ENCODE results near the gene DOP1B.
"Not testable (repeated sequence)": the region's sequence is repeated elsewhere in the genome, so short reads cannot be mapped to it uniquely, and the experiment has no call there.

DOP1B gene

DNA sequence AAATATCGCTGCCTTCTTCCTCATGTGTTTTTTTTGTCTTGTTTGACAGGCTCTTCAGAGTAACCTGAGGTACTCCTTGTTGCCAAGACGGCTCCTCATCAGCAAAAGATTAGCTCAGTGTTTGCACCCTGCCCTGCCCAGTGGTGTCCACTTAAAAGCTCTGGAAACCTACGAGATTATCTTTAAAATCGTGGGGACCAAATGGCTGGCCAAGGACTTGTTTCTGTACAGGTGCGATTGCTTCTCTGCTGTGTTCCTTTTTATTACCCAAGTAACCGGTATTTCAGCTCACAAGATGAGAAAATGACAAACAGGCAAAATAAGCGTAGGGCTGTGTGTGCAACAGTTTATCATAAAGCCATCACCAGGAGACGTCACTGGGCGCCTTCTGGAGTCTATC is 42.4 kb downstream of the DOP1B start:
- Histone ChIP-seq H3K23ac (ENCODE audit: low read depth, low read length, poor library complexity) (no peak overlapping the region), H3K9ac (ENCODE audit: low read depth, low read length, poor library complexity) (no peak overlapping the region), H2BK5ac (ENCODE audit: low read length) (no peak overlapping the region), H3K4me3 (ENCODE audit: low read length in 2 of 2) (no peak overlapping the region), H3K18ac (ENCODE audit: low read length) (no peak overlapping the region), H3K36me3 (replicated peaks in 1 of 2; ENCODE audit: control insufficient read depth in 2 of 2, insufficient read depth in 2 of 2, low read length in 2 of 2) (peaks cover 5 to 29% of the 10 kb centered on the region in 2 donors), H3K79me1 (ENCODE audit: low read depth, low read length) (no peaks in the 10 kb centered on the region), H4K8ac (ENCODE audit: low read depth, low read length) (no peak overlapping the region), H3K4me1 (ENCODE audit: control insufficient read depth in 2 of 2, insufficient read depth in 1 of 2, low read depth in 1 of 2, low read length in 2 of 2) (peaks cover 0 to 3% of the 10 kb centered on the region in 2 donors), H2BK120ac (ENCODE audit: low read depth, low read length) (no peak overlapping the region), H4K91ac (ENCODE audit: low read depth, low read length, poor library complexity) (no peak overlapping the region), H3K27me3 (ENCODE audit: control insufficient read depth in 3 of 3, insufficient read depth in 3 of 3, low read depth in 1 of 3, low read length in 3 of 3) (no peaks in the 10 kb centered on the region), H3K27ac (replicated peaks; ENCODE audit: low read length) (no peak overlapping the region), H3K14ac (ENCODE audit: low read length) (no peak overlapping the region), H2AK5ac (ENCODE audit: low read depth, low read length) (no peak overlapping the region), H2BK15ac (ENCODE audit: low read length) (no peak overlapping the region), H2BK12ac (ENCODE audit: low read length) (no peak overlapping the region), H3K9me3 (replicated peaks in 1 of 2; ENCODE audit: control insufficient read depth in 2 of 2, insufficient read depth in 1 of 2, low read depth in 1 of 2, low read length in 2 of 2) (no peaks in the 10 kb centered on the region), H2AFZ (ENCODE audit: low read length) (no peak overlapping the region), H3K4me2 (ENCODE audit: insufficient read depth, low read length, poor library complexity, severe bottlenecking) (no peak overlapping the region), H3K4ac (ENCODE audit: low read length) (no peak overlapping the region)
- no CpG with 5 or more reads among the region's 9 CpGs for WGBS, 2 donors (ENCODE audit: extremely low coverage in 2 of 2, insufficient read length in 2 of 2, insufficient replicate concordance in 1 of 2)
- DNase-seq (ENCODE audit: low spot score), result no peak

DNA sequence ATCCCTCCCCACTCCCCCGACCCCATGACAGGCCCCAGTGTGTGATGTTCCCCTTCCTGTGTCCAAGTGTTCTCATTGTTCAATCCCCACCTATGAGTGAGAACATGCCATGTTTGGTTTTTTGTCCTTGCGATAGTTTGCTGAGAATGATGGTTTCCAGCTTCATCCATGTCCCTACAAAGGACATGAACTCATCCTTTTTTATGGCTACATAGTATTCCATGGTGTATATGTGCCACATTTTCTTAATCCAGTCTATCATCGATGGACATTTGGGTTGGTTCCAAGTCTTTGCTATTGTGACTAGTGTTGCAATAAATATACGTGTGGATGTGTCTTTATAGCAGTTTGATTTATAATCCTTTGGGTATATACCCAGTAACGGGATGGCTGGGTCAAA is 43.0 kb downstream of the DOP1B start:
- not testable (repeated sequence) for H3K4ac ChIP-seq (ENCODE audit: low read length); H4K91ac ChIP-seq (ENCODE audit: low read depth, low read length, poor library complexity); H3K4me3 ChIP-seq (ENCODE audit: low read length in 2 of 2); H3K4me1 ChIP-seq (ENCODE audit: control insufficient read depth in 2 of 2, insufficient read depth in 1 of 2, low read depth in 1 of 2, low read length in 2 of 2); DNase-seq (ENCODE audit: low spot score); H3K27me3 ChIP-seq (ENCODE audit: control insufficient read depth in 3 of 3, insufficient read depth in 3 of 3, low read depth in 1 of 3, low read length in 3 of 3); H3K18ac ChIP-seq (ENCODE audit: low read length); H3K9me3 ChIP-seq (replicated peaks in 1 of 2; ENCODE audit: control insufficient read depth in 2 of 2, insufficient read depth in 1 of 2, low read depth in 1 of 2, low read length in 2 of 2); H2BK12ac ChIP-seq (ENCODE audit: low read length); H3K4me2 ChIP-seq (ENCODE audit: insufficient read depth, low read length, poor library complexity, severe bottlenecking); H2AK5ac ChIP-seq (ENCODE audit: low read depth, low read length); H2BK15ac ChIP-seq (ENCODE audit: low read length); H2BK120ac ChIP-seq (ENCODE audit: low read depth, low read length); H2BK5ac ChIP-seq (ENCODE audit: low read length); H4K8ac ChIP-seq (ENCODE audit: low read depth, low read length); H3K23ac ChIP-seq (ENCODE audit: low read depth, low read length, poor library complexity); H3K9ac ChIP-seq (ENCODE audit: low read depth, low read length, poor library complexity); H3K14ac ChIP-seq (ENCODE audit: low read length); H3K79me1 ChIP-seq (ENCODE audit: low read depth, low read length); H3K27ac ChIP-seq (replicated peaks; ENCODE audit: low read length); H2AFZ ChIP-seq (ENCODE audit: low read length)
- WGBS, 2 donors (ENCODE audit: extremely low coverage in 2 of 2, insufficient read length in 2 of 2, insufficient replicate concordance in 1 of 2), result no CpG with 5 or more reads among the region's 5 CpGs
- H3K36me3 ChIP-seq (replicated peaks in 1 of 2; ENCODE audit: control insufficient read depth in 2 of 2, insufficient read depth in 2 of 2, low read length in 2 of 2), result peaks cover 5 to 29% of the 10 kb centered on the region in 2 donors

DNA sequence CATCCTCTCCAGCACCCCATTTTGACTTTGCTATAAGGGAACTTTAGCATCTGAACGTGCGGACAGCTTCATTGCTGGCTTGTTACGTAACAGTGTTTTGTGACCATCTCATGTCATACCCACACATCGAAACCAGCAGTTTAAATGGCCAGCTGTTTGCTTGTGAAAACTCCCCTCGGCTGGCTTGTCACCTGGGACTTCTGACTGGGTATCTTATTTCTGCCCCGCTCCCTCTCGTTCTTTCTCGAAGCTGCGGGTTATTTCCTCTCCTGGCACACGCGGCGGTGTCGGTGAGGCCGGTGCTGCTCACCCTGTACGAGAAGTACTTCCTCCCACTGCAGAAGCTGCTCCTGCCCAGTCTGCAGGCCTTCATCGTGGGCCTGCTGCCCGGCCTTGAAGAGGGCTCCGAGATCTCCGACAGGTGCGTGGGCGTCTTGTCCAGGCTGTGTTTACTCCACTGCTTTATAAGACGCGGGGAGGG is 43.5 kb downstream of the DOP1B start:
- no peaks in the 10 kb centered on the region for H3K9me3 ChIP-seq (replicated peaks in 1 of 2; ENCODE audit: control insufficient read depth in 2 of 2, insufficient read depth in 1 of 2, low read depth in 1 of 2, low read length in 2 of 2)
- H2AK5ac ChIP-seq (ENCODE audit: low read depth, low read length), result no peak overlapping the region
- H3K79me1 ChIP-seq (ENCODE audit: low read depth, low read length), result no peaks in the 10 kb centered on the region
- H3K4me3 ChIP-seq (ENCODE audit: low read length in 2 of 2), result no peak overlapping the region
- no peak overlapping the region for H2BK15ac ChIP-seq (ENCODE audit: low read length)
- no peak overlapping the region for H2BK120ac ChIP-seq (ENCODE audit: low read depth, low read length)
- peaks cover 0 to 3% of the 10 kb centered on the region in 2 donors for H3K4me1 ChIP-seq (ENCODE audit: control insufficient read depth in 2 of 2, insufficient read depth in 1 of 2, low read depth in 1 of 2, low read length in 2 of 2)
- no peaks in the 10 kb centered on the region for H3K27me3 ChIP-seq (ENCODE audit: control insufficient read depth in 3 of 3, insufficient read depth in 3 of 3, low read depth in 1 of 3, low read length in 3 of 3)
- H2BK12ac ChIP-seq (ENCODE audit: low read length), result no peak overlapping the region
- no peak overlapping the region for H3K4ac ChIP-seq (ENCODE audit: low read length)
- no peak for DNase-seq (ENCODE audit: low spot score)
- WGBS, 2 donors (ENCODE audit: extremely low coverage in 2 of 2, insufficient read length in 2 of 2, insufficient replicate concordance in 1 of 2), result no CpG with 5 or more reads among the region's 23 CpGs
- no peak overlapping the region for H3K4me2 ChIP-seq (ENCODE audit: insufficient read depth, low read length, poor library complexity, severe bottlenecking)
- no peak overlapping the region for H4K91ac ChIP-seq (ENCODE audit: low read depth, low read length, poor library complexity)
- H3K9ac ChIP-seq (ENCODE audit: low read depth, low read length, poor library complexity), result no peak overlapping the region
- H4K8ac ChIP-seq (ENCODE audit: low read depth, low read length), result no peak overlapping the region
- no peak overlapping the region for H3K14ac ChIP-seq (ENCODE audit: low read length)
- no peak overlapping the region for H3K23ac ChIP-seq (ENCODE audit: low read depth, low read length, poor library complexity)
- H3K36me3 ChIP-seq (replicated peaks in 1 of 2; ENCODE audit: control insufficient read depth in 2 of 2, insufficient read depth in 2 of 2, low read length in 2 of 2), result peaks cover 5 to 29% of the 10 kb centered on the region in 2 donors
- no peak overlapping the region for H3K27ac ChIP-seq (replicated peaks; ENCODE audit: low read length)
- no peak overlapping the region for H2BK5ac ChIP-seq (ENCODE audit: low read length)
- H2AFZ ChIP-seq (ENCODE audit: low read length), result no peak overlapping the region
- H3K18ac ChIP-seq (ENCODE audit: low read length), result no peak overlapping the region

DNA sequence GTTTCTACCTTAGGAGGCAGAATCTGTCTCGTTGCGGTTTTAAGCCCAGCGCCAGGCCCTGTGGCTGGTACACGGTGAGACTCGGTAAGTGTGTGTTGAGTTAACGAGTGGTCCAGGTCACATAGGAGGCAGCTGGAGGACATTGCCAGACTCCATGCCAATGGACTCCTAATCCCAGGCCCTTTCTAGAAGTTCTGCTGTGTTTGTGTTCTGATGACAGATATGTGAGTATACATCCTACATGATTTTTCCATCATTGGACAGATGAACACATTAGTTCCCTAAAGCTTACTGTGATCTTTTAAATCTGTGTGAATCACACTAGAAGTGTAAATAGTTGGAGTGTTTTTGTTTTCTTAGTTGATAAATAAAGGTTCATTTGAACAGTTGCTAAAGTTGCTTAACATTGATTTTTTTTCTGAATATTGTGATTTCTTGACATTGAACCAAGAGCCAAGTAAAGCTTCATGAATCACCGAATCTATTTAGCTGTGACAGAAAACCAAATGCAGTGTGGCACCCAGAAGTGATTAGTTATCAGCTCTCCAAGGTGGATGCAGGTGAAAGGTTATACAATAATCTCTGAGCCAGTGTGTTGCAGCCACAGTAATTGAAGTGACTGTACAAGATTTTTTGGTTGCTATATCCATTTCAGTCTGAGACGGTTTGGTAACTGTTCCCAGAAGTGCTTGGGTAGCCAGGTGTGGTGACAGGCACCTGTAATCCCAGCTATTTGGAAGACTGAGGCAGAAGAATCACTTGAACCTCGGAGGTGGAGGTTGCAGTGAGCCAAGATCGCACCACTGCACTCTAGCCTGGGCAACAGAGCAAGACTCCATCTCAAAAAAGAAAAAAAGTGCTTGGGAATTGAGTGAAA is 46.3 kb downstream of the DOP1B start:
- Histone ChIP-seq H4K91ac (ENCODE audit: low read depth, low read length, poor library complexity) (no peak overlapping the region), H3K14ac (ENCODE audit: low read length) (no peak overlapping the region), H2AFZ (ENCODE audit: low read length) (no peak overlapping the region), H2BK15ac (ENCODE audit: low read length) (no peak overlapping the region), H3K4ac (ENCODE audit: low read length) (no peak overlapping the region), H3K23ac (ENCODE audit: low read depth, low read length, poor library complexity) (no peak overlapping the region), H3K4me3 (ENCODE audit: low read length in 2 of 2) (no peak overlapping the region), H3K36me3 (replicated peaks in 1 of 2; ENCODE audit: control insufficient read depth in 2 of 2, insufficient read depth in 2 of 2, low read length in 2 of 2) (peaks cover 5 to 29% of the 10 kb centered on the region in 2 donors), H3K9ac (ENCODE audit: low read depth, low read length, poor library complexity) (no peak overlapping the region), H3K9me3 (replicated peaks in 1 of 2; ENCODE audit: control insufficient read depth in 2 of 2, insufficient read depth in 1 of 2, low read depth in 1 of 2, low read length in 2 of 2) (no peaks in the 10 kb centered on the region), H3K27me3 (ENCODE audit: control insufficient read depth in 3 of 3, insufficient read depth in 3 of 3, low read depth in 1 of 3, low read length in 3 of 3) (no peaks in the 10 kb centered on the region), H3K79me1 (ENCODE audit: low read depth, low read length) (no peaks in the 10 kb centered on the region), H2BK120ac (ENCODE audit: low read depth, low read length) (no peak overlapping the region), H3K27ac (replicated peaks; ENCODE audit: low read length) (no peak overlapping the region), H2BK12ac (ENCODE audit: low read length) (no peak overlapping the region), H3K18ac (ENCODE audit: low read length) (no peak overlapping the region), H2AK5ac (ENCODE audit: low read depth, low read length) (no peak overlapping the region), H3K4me2 (ENCODE audit: insufficient read depth, low read length, poor library complexity, severe bottlenecking) (no peak overlapping the region), H4K8ac (ENCODE audit: low read depth, low read length) (no peak overlapping the region), H3K4me1 (ENCODE audit: control insufficient read depth in 2 of 2, insufficient read depth in 1 of 2, low read depth in 1 of 2, low read length in 2 of 2) (peaks cover 0 to 2% of the 10 kb centered on the region in 2 donors), H2BK5ac (ENCODE audit: low read length) (no peak overlapping the region)
- no peak for DNase-seq (ENCODE audit: low spot score)
- no CpG with 5 or more reads among the region's 10 CpGs for WGBS, 2 donors (ENCODE audit: extremely low coverage in 2 of 2, insufficient read length in 2 of 2, insufficient replicate concordance in 1 of 2)
